ENCODE data around the gene ABR.

The ABR gene

GRCh38 chr17:1197781-1198490 lies 18.2 kb upstream of the ABR start:
- Histone ChIP-seq H3K4me3 (ENCODE audit: low read depth, low read length) (no peak overlapping the region), H3K27ac (no peak overlapping the region), H3K27me3 (replicated peaks) (no peaks in the 10 kb centered on the region), H3K36me3 (replicated peaks) (no peaks in the 10 kb centered on the region)
- TF ChIP-seq CTCF (IDR thresholded peaks at IDR 0.05; ENCODE audit: low read depth, low read length, missing control alignments) = no peak
- no peak for DNase-seq
- in situ Hi-C loops (cut with HindIII; ENCODE audit: low pct_ligation_motif_present, low sequenced_read_pairs) = no loop called here

GRCh38 chr17:1197379-1197778 lies 17.6 kb upstream of the ABR start:
- H3K27me3 ChIP-seq (replicated peaks) = no peaks in the 10 kb centered on the region
- TF ChIP-seq CTCF (IDR thresholded peaks at IDR 0.05; ENCODE audit: low read depth, low read length, missing control alignments) = no peak
- H3K36me3 ChIP-seq (replicated peaks) = no peaks in the 10 kb centered on the region
- no peak for DNase-seq
- H3K4me3 ChIP-seq (ENCODE audit: low read depth, low read length) = no peak overlapping the region
- H3K27ac ChIP-seq = no peak overlapping the region
- in situ Hi-C loops (cut with HindIII; ENCODE audit: low pct_ligation_motif_present, low sequenced_read_pairs) = no loop called here

GRCh38 chr17:1196946-1197345 lies 17.2 kb upstream of the ABR start:
- no peak for DNase-seq
- Histone ChIP-seq H3K27ac (no peak overlapping the region), H3K27me3 (replicated peaks) (no peaks in the 10 kb centered on the region), H3K36me3 (replicated peaks) (no peaks in the 10 kb centered on the region), H3K4me3 (ENCODE audit: low read depth, low read length) (no peak overlapping the region)
- no peak for TF ChIP-seq CTCF (IDR thresholded peaks at IDR 0.05; ENCODE audit: low read depth, low read length, missing control alignments)
- in situ Hi-C loops (cut with HindIII; ENCODE audit: low pct_ligation_motif_present, low sequenced_read_pairs) = no loop called here

GRCh38 chr17:1192911-1193699 lies 13.3 kb upstream of the ABR start:
- DNase-seq = no peak
- in situ Hi-C loops (cut with HindIII; ENCODE audit: low pct_ligation_motif_present, low sequenced_read_pairs) = no loop called here
- H3K36me3 ChIP-seq (replicated peaks) = no peaks in the 10 kb centered on the region
- no peak overlapping the region for H3K4me3 ChIP-seq (ENCODE audit: low read depth, low read length)
- TF ChIP-seq CTCF (IDR thresholded peaks at IDR 0.05; ENCODE audit: low read depth, low read length, missing control alignments) = no peak
- no peaks in the 10 kb centered on the region for H3K27me3 ChIP-seq (replicated peaks)
- H3K27ac ChIP-seq = no peak overlapping the region

GRCh38 chr17:1190751-1191331 lies 11.1 kb upstream of the ABR start:
- in situ Hi-C loops (cut with HindIII; ENCODE audit: low pct_ligation_motif_present, low sequenced_read_pairs) = no loop called here
- Histone ChIP-seq H3K36me3 (replicated peaks) (no peaks in the 10 kb centered on the region), H3K27ac (no peak overlapping the region), H3K27me3 (replicated peaks) (no peaks in the 10 kb centered on the region), H3K4me3 (ENCODE audit: low read depth, low read length) (no peak overlapping the region)
- TF ChIP-seq CTCF (IDR thresholded peaks at IDR 0.05; ENCODE audit: low read depth, low read length, missing control alignments) = no peak
- peak; percentile 67 for DNase-seq

Measured in brain microvascular endothelial cell (primary cell).